Neuronal stem cell (in vitro differentiated cells): ENCODE results near the gene SLC22A16.

Experiments
- DNase-seq: peaks from one replicate; pipeline ENCODE4 v3.0.0-alpha.2; 2013; ENCODE audit warnings: low spot score
- H2AFZ ChIP-seq: one replicate; pipeline ENCODE4 v1.6.1; 2013; ENCODE audit warnings: mild to moderate bottlenecking, low read length, inconsistent platforms
- H2AK5ac ChIP-seq: 2 replicates; pipeline ENCODE4 v1.6.1; 2013; ENCODE audit warnings: low read depth, mild to moderate bottlenecking, inconsistent platforms, low read length, moderate library complexity, mixed read lengths
- H2BK120ac ChIP-seq: 2 replicates; pipeline ENCODE4 v1.6.1; 2013; ENCODE audit warnings: low read depth, mild to moderate bottlenecking, inconsistent platforms, low read length, moderate library complexity, mixed read lengths
- H2BK12ac ChIP-seq: one replicate; pipeline ENCODE4 v1.6.1; 2013; ENCODE audit warnings: low read length, inconsistent platforms
- H2BK15ac ChIP-seq: 2 replicates; pipeline ENCODE4 v1.6.1; 2013; ENCODE audit warnings: mild to moderate bottlenecking, low read length, inconsistent platforms, mixed read lengths
- H2BK5ac ChIP-seq: one replicate; pipeline ENCODE4 v1.6.1; 2013; ENCODE audit warnings: inconsistent platforms, mild to moderate bottlenecking, low read length, moderate library complexity
- H3K14ac ChIP-seq: one replicate; pipeline ENCODE4 v1.6.1; 2013; ENCODE audit warnings: low read length, inconsistent platforms
- H3K18ac ChIP-seq: 2 replicates; pipeline ENCODE4 v1.6.1; 2013; ENCODE audit warnings: low read length, inconsistent platforms
- H3K23ac ChIP-seq: 2 replicates; pipeline ENCODE4 v1.6.1; 2013; ENCODE audit warnings: low read depth, mild to moderate bottlenecking, mixed read lengths, low read length, inconsistent platforms; ENCODE audit not compliant: poor library complexity
- H3K27ac ChIP-seq: replicated peaks from 3 replicates; pipeline ENCODE4 v1.5.1; 2013; ENCODE audit warnings: low read length, inconsistent platforms
- H3K27me3 ChIP-seq, 3 experiments: 2 replicates each; pipeline ENCODE4 v1.6.1; 2013; ENCODE audit warnings: low read length in 3 of 3, mild to moderate bottlenecking in 2 of 3, inconsistent platforms in 1 of 3, low read depth in 1 of 3, mixed read lengths in 1 of 3, moderate library complexity in 1 of 3; ENCODE audit not compliant: control insufficient read depth in 3 of 3, insufficient read depth in 3 of 3
- H3K36me3 ChIP-seq, 2 donors: replicated peaks in 1 of 2; 2 replicates each; pipeline ENCODE4 v1.6.1; 2013; ENCODE audit warnings: low read length in 2 of 2; ENCODE audit not compliant: control insufficient read depth in 2 of 2, insufficient read depth in 2 of 2
- H3K4ac ChIP-seq: 2 replicates; pipeline ENCODE4 v1.6.1; 2013; ENCODE audit warnings: inconsistent platforms, mild to moderate bottlenecking, low read length, moderate library complexity
- H3K4me1 ChIP-seq, 2 donors: 1 replicate in 1 of 2; 2 replicates in 1 of 2; pipeline ENCODE4 v1.6.1; 2013; ENCODE audit warnings: low read length in 2 of 2, low read depth in 1 of 2; ENCODE audit not compliant: control insufficient read depth in 2 of 2, insufficient read depth in 1 of 2
- H3K4me2 ChIP-seq: one replicate; pipeline ENCODE4 v1.6.1; 2013; ENCODE audit warnings: mild to moderate bottlenecking, low read length, inconsistent platforms; ENCODE audit not compliant: insufficient read depth, poor library complexity, severe bottlenecking
- H3K4me3 ChIP-seq, 2 donors: 2 replicates each; pipeline ENCODE4 v1.5.1; 2013; ENCODE audit warnings: low read length in 2 of 2, mild to moderate bottlenecking in 2 of 2, inconsistent platforms in 1 of 2, moderate library complexity in 1 of 2
- H3K79me1 ChIP-seq: one replicate; pipeline ENCODE4 v1.6.1; 2013; ENCODE audit warnings: low read depth, mild to moderate bottlenecking, inconsistent platforms, low read length, moderate library complexity
- H3K9ac ChIP-seq: one replicate; pipeline ENCODE4 v1.6.1; 2013; ENCODE audit warnings: mild to moderate bottlenecking, low read depth, low read length, inconsistent platforms; ENCODE audit not compliant: poor library complexity
- H3K9me3 ChIP-seq, 2 donors: replicated peaks in 1 of 2; 2 replicates each; pipeline versions ENCODE3 to v1.6.1; 2013; ENCODE audit warnings: low read length in 2 of 2, mild to moderate bottlenecking in 2 of 2, inconsistent platforms in 1 of 2, low read depth in 1 of 2, mixed read lengths in 1 of 2, moderate library complexity in 1 of 2; ENCODE audit not compliant: control insufficient read depth in 2 of 2, insufficient read depth in 1 of 2
- H4K8ac ChIP-seq: one replicate; pipeline ENCODE4 v1.6.1; 2013; ENCODE audit warnings: low read depth, mild to moderate bottlenecking, inconsistent platforms, low read length, moderate library complexity
- H4K91ac ChIP-seq: one replicate; pipeline ENCODE4 v1.6.1; 2013; ENCODE audit warnings: low read length, low read depth, mild to moderate bottlenecking, inconsistent platforms; ENCODE audit not compliant: poor library complexity
- WGBS, 2 donors: extraction: QIAGEN DNeasy Blood & Tissue Kit; methylation state at CpG; one replicate each; pipeline ENCODE4 v1.1.7; 2013; ENCODE audit warnings: missing lambda C conversion rate in 2 of 2, mixed read lengths in 1 of 2; ENCODE audit not compliant: insufficient read length in 2 of 2, insufficient replicate concordance in 1 of 2; ENCODE audit errors: extremely low coverage in 2 of 2; 5-methylcytosine and 5-hydroxymethylcytosine counted together

Gene SLC22A16

GRCh38 chr6:110418594-110418993 lies 57.8 kb downstream of the SLC22A16 start:
- Histone ChIP-seq H2BK12ac (no peak overlapping the region), H2BK5ac (no peak overlapping the region), H3K4ac (no peak overlapping the region), H2AK5ac (no peak overlapping the region), H3K36me3 (no peaks in the 10 kb centered on the region), H3K27ac (no peak overlapping the region), H3K9ac (no peak overlapping the region), H3K14ac (no peak overlapping the region), H3K4me1 (no peaks in the 10 kb centered on the region), H4K91ac (no peak overlapping the region), H3K4me2 (no peak overlapping the region), H3K79me1 (no peaks in the 10 kb centered on the region), H3K23ac (no peak overlapping the region), H2AFZ (no peak overlapping the region), H3K4me3 (no peak overlapping the region), H2BK15ac (no peak overlapping the region), H3K18ac (no peak overlapping the region), H3K27me3 (peaks cover 0 to 4% (median 0%) of the 10 kb centered on the region in 3 experiments), H3K9me3 (peaks cover 0 to 2% of the 10 kb centered on the region in 2 donors), H4K8ac (no peak overlapping the region), H2BK120ac (no peak overlapping the region)
- no CpG with 5 or more reads among the region's 3 CpGs for WGBS, 2 donors
- DNase-seq = no peak

- Histone ChIP-seq H3K4ac (no peak within 1 kb of the TSS), H4K8ac (no peak within 1 kb of the TSS)
- DNase-seq = no peak
Measured at GRCh38 chr6:110415086-110415916, 61.1 kb downstream of the SLC22A16 start, which contains the start of gene DDO. DDO (minus strand) TSS chr6:110415575; CDS start chr6:110413462, 2,113 bp downstream.

GRCh38 chr6:110414669-110415068 lies 61.7 kb downstream of the SLC22A16 start:
- no peak overlapping the region for H2BK5ac ChIP-seq
- H2BK120ac ChIP-seq = peak overlapping the region; percentile 12
- H3K23ac ChIP-seq = no peak overlapping the region
- H3K27me3 ChIP-seq = peaks cover 0 to 13% (median 0%) of the 10 kb centered on the region in 3 experiments
- no peak overlapping the region for H2AK5ac ChIP-seq
- no peak overlapping the region for H3K4me2 ChIP-seq
- no peaks in the 10 kb centered on the region for H3K36me3 ChIP-seq
- H4K8ac ChIP-seq = no peak overlapping the region
- WGBS, 2 donors = no CpG with 5 or more reads among the region's 4 CpGs
- peak overlapping the region; percentile 76 for H4K91ac ChIP-seq
- H2AFZ ChIP-seq = peak overlapping the region; percentile 67
- no peaks in the 10 kb centered on the region for H3K79me1 ChIP-seq
- no peak overlapping the region for H3K4me3 ChIP-seq
- DNase-seq = no peak
- H2BK12ac ChIP-seq = no peak overlapping the region
- H3K18ac ChIP-seq = no peak overlapping the region
- no peak overlapping the region for H3K9ac ChIP-seq
- no peaks in the 10 kb centered on the region for H3K9me3 ChIP-seq
- no peak overlapping the region for H3K14ac ChIP-seq
- H2BK15ac ChIP-seq = no peak overlapping the region
- no peak overlapping the region for H3K27ac ChIP-seq
- no peak overlapping the region for H3K4ac ChIP-seq
- peaks cover 0 to 3% of the 10 kb centered on the region in 2 donors for H3K4me1 ChIP-seq

More at GRCh38 chr6:110415086-110415916, 61.1 kb downstream of the SLC22A16 start, which contains the start of gene DDO:
- Histone ChIP-seq H3K4me3 (no peak within 1 kb of the TSS), H3K9ac (no peak within 1 kb of the TSS), H3K18ac (peak within 1 kb of the TSS; percentile 12), H2BK12ac (no peak within 1 kb of the TSS), H3K23ac (no peak within 1 kb of the TSS), H3K79me1 (no peaks in the 10 kb centered on the region), H2BK5ac (no peak within 1 kb of the TSS), H2BK15ac (no peak within 1 kb of the TSS), H2AFZ (peak within 1 kb of the TSS; percentile 67), H2AK5ac (no peak within 1 kb of the TSS), H3K27me3 (peaks cover 0 to 13% (median 0%) of the 10 kb centered on the region in 3 experiments), H3K4me2 (no peak within 1 kb of the TSS), H3K9me3 (no peaks in the 10 kb centered on the region), H3K36me3 (no peaks in the 10 kb centered on the region), H2BK120ac (peak within 1 kb of the TSS; percentile 12), H4K91ac (peak within 1 kb of the TSS; percentile 76), H3K14ac (no peak within 1 kb of the TSS), H3K4me1 (peaks cover 0 to 3% of the 10 kb centered on the region in 2 donors), H3K27ac (no peak within 1 kb of the TSS)
- WGBS, 2 donors = no CpG with 5 or more reads among the region's 12 CpGs

GRCh38 chr6:110412360-110412759 lies 64.1 kb downstream of the SLC22A16 start:
- Histone ChIP-seq H2AK5ac (no peak overlapping the region), H3K23ac (no peak overlapping the region), H4K8ac (no peak overlapping the region), H2BK120ac (no peak overlapping the region), H3K9ac (no peak overlapping the region), H2BK12ac (no peak overlapping the region), H3K27me3 (peaks cover 0 to 13% (median 0%) of the 10 kb centered on the region in 3 experiments), H2BK5ac (no peak overlapping the region), H3K9me3 (no peaks in the 10 kb centered on the region), H3K4ac (no peak overlapping the region), H2AFZ (no peak overlapping the region), H3K4me2 (no peak overlapping the region), H3K4me3 (no peak overlapping the region), H3K27ac (no peak overlapping the region), H2BK15ac (no peak overlapping the region), H3K18ac (no peak overlapping the region), H3K14ac (no peak overlapping the region), H3K79me1 (no peaks in the 10 kb centered on the region), H3K36me3 (no peaks in the 10 kb centered on the region), H4K91ac (no peak overlapping the region), H3K4me1 (peaks cover 0 to 3% of the 10 kb centered on the region in 2 donors)
- WGBS, 2 donors = no CpG with 5 or more reads among the region's 8 CpGs
- DNase-seq = no peak
